Heart left ventricle (tissue), 13 donors: ENCODE data around the gene HTR7.

Experiments
- CTCF ChIP-seq, 12 donors: fragments of 200-600 bp; sonication (generic) in 4 of 12; IDR thresholded peaks; one replicate each; pipeline versions ENCODE4 v1.5.0 to v1.8.0; 2018 to 2022; ENCODE audit warnings: antibody characterized with exemption in 12 of 12, mild to moderate bottlenecking in 5 of 12
- POLR2A ChIP-seq, 2 donors: fragments of 450-650 bp; IDR thresholded peaks; one replicate each; pipeline ENCODE4 v1.6.1; 2017; ENCODE audit warnings: antibody characterized with exemption in 2 of 2, mild to moderate bottlenecking in 2 of 2, moderate library complexity in 2 of 2
- donor health status: ischemic (EF 13 %, LVEDD 7.1; RV severe dilation, severe dysfunction).
- donor health status: DM: no; HTN: yes; CAD: no.
- donor health status: DM: no; HTN: no; CAD: no.
- donor health status: ischemic (EF 25% LVEDD 6.9; RV normal size, moderate dysfunction).
- donor health status: ischemic (EF 25% LVEDD 5.7; RV mildly dilated, moderate dysfunction).
- donor health status: ischemic (EF 35%, LVEDD 5.7; RV mildly dilated, moderate dysfunction).
- donor health status: nonischemic (EF 11% LVEDD 7.7; RV severe dilation, severe dysfunction).
- donor health status: DM: yes; HTN: yes; CAD: no.
- donor health status: PGD.
- donor health status: ischemic (EF 29% LVEDD 5.4; RV normal size, mild dysfunction).
- donor health status: nonischemic (EF 23%, LVEDD 6.1; RV moderate dilation, normal function).

GRCh38 chr10:90845726-90846125 lies 12.1 kb downstream of the HTR7 start:
- no peak for TF ChIP-seq CTCF (IDR thresholded peaks at IDR 0.05)
- TF ChIP-seq POLR2A (IDR thresholded peaks at IDR 0.05) = no peak
